Activated CD4-positive, CD25-positive, alpha-beta regulatory T cell (primary cell): ENCODE results near the gene GSTM3.
A peak's percentile ranks its signal among the peaks of the same experiment; 100 is the strongest.
"Not testable (repeated sequence)": the region's sequence is repeated elsewhere in the genome, so short reads cannot be mapped to it uniquely, and the experiment has no call there.

Source experiments
- DNase-seq, 4 experiments: peaks; one replicate each; lab custom pipeline; 2025; lab: John Stamatoyannopoulos, UW

The GSTM3 gene

GRCh38 chr1:109775398-109775797 lies 34.6 kb upstream of the GSTM3 start:
- no peak for DNase-seq

GRCh38 chr1:109773900-109774485 lies 33.2 kb upstream of the GSTM3 start:
- no peak for DNase-seq

GRCh38 chr1:109773203-109773899 lies 32.5 kb upstream of the GSTM3 start:
- DNase-seq = peak in 3 of 4 experiments; percentile 42 to 56 (median 47)

- no peak for DNase-seq
Observed at GRCh38 chr1:109772658-109773202, 31.9 kb upstream of the GSTM3 start.

- DNase-seq = no peak
Observed at GRCh38 chr1:109771712-109772657, 31.1 kb upstream of the GSTM3 start.

GRCh38 chr1:109770331-109771095 lies 29.7 kb upstream of the GSTM3 start:
- no peak for DNase-seq

- DNase-seq = no peak
Observed at GRCh38 chr1:109769330-109770078, 28.7 kb upstream of the GSTM3 start.

- no peak for DNase-seq
Observed at GRCh38 chr1:109768820-109769219, 28.0 kb upstream of the GSTM3 start.

GRCh38 chr1:109768335-109768650 lies 27.5 kb upstream of the GSTM3 start:
- no peak for DNase-seq

- no peak for DNase-seq
Observed at GRCh38 chr1:109767637-109768334, 26.9 kb upstream of the GSTM3 start.

GRCh38 chr1:109766991-109767636 lies 26.3 kb upstream of the GSTM3 start:
- DNase-seq = not testable (repeated sequence)

GRCh38 chr1:109765896-109766615 lies 25.2 kb upstream of the GSTM3 start:
- no peak for DNase-seq

- DNase-seq = no peak
Observed at GRCh38 chr1:109765483-109765815, 24.6 kb upstream of the GSTM3 start.

GRCh38 chr1:109764561-109765482 lies 24.0 kb upstream of the GSTM3 start:
- no peak for DNase-seq

GRCh38 chr1:109763646-109764415 lies 23.0 kb upstream of the GSTM3 start, which contains the start of gene EPS8L3:
Gene EPS8L3, minus strand, starts transcription at chr1:109763923. Its CDS starts 2,174 bp downstream, at chr1:109761749.
- no peak for DNase-seq

GRCh38 chr1:109762821-109763645 lies 22.2 kb upstream of the GSTM3 start:
- no peak for DNase-seq
